OCI-LY3 (cell line): ENCODE results near the gene LCE1D.

Source experiments
- EZH2phosphoT487 ChIP-seq: fragments of 200-600 bp; shearing (Covaris generic); IDR thresholded peaks from 2 replicates; pipeline ENCODE4 v1.6.1; 2018; ENCODE audit warnings: antibody characterized with exemption, mixed run types, low read depth
- TF ChIP-seq, protein P1 (sequence below): fragments of 200-600, 300-600 bp; sonication (generic); IDR thresholded peaks from 2 replicates; pipeline ENCODE4 v1.5.1; 2014; ENCODE audit warnings: antibody characterized with exemption, low read length, low read depth

DNA sequence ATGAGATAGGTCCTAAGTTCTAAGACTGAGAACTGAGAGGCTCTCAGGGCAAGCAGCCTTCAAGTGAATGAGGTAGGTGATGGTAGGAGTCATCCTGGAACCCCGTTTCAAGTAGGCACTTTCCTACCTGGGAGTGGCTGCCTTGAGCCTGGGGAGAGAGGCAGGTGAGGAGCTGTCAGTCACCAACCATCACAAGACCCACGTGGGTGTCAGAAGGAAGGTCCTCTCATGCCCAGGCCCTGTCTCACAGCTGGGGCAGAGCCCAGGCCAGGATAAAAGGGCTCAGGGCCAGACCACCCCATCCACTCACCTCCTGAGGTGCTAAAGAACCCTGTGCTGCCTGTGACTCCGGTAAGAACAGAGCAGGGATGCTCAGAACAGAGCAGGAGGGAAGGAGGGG, at the start of gene LCE1D:
- TF ChIP-seq, protein P1, sequence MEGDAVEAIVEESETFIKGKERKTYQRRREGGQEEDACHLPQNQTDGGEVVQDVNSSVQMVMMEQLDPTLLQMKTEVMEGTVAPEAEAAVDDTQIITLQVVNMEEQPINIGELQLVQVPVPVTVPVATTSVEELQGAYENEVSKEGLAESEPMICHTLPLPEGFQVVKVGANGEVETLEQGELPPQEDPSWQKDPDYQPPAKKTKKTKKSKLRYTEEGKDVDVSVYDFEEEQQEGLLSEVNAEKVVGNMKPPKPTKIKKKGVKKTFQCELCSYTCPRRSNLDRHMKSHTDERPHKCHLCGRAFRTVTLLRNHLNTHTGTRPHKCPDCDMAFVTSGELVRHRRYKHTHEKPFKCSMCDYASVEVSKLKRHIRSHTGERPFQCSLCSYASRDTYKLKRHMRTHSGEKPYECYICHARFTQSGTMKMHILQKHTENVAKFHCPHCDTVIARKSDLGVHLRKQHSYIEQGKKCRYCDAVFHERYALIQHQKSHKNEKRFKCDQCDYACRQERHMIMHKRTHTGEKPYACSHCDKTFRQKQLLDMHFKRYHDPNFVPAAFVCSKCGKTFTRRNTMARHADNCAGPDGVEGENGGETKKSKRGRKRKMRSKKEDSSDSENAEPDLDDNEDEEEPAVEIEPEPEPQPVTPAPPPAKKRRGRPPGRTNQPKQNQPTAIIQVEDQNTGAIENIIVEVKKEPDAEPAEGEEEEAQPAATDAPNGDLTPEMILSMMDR, result no peak
- no peak for TF ChIP-seq EZH2phosphoT487
